ENCODE measurements around the gene BIRC3.
"Not testable (repeated sequence)": the region's sequence is repeated elsewhere in the genome, so short reads cannot be mapped to it uniquely, and the experiment has no call there.

The BIRC3 gene

DNA sequence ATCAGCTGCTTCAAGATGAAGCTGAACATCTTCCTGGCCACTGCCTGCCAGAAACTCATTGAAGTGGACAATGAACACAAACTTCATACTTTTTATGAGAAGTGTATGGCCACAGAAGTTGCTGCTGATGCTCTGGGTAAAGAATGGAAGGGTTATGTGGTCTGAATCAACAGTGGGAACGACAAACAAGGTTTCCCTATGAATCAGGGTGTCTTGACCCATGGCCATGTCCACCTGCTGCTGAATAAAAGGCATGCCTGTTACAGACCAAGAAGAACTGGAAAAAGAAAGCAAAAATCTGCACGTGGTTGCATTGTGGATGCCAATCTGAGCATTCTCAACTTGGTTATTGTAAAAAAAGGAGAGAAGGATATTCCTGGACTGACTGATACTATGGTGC, 22.2 kb upstream of the BIRC3 start:
- DNase-seq (ENCODE audit: low spot score): no peak

DNA sequence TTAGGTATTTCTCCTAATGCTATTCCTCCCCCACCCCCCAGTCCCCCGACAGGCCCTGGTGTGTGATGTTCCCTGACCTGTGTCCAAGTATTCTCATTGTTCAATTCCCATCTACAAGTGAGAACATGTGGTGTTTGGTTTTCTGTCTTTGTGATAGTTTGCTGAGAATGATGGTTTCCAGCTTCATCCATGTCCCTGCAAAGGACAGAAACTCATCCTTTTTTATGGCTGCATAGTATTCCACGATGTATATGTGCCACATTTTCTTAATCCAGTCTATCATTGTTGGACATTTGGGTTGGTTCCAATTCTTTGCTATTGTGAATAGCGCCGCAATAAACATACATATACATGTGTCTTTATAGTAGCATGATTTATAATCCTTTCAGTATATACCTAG, 20.5 kb upstream of the BIRC3 start:
- not testable (repeated sequence) for DNase-seq (ENCODE audit: low spot score)

DNA sequence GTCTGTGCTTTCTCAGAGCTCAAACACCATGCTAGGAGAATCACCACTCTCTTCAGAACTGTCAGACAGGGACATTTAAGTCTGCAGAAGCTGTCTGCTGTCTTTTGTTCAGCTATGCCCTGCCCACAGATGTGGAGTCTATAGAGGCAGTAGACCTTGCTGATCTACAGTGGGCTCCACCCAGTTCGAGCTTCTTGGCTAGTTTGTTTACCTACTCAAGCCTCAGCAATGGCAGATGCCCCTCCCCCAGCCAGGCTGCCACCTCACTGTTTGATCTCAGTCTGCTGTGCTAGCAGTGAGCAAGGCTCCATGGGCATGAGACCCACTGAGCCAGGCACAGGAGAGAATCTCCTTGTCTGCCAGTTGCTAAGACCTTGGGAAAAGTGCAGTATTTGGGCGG, 16.4 kb upstream of the BIRC3 start:
- not testable (repeated sequence) for DNase-seq (ENCODE audit: low spot score)

DNA sequence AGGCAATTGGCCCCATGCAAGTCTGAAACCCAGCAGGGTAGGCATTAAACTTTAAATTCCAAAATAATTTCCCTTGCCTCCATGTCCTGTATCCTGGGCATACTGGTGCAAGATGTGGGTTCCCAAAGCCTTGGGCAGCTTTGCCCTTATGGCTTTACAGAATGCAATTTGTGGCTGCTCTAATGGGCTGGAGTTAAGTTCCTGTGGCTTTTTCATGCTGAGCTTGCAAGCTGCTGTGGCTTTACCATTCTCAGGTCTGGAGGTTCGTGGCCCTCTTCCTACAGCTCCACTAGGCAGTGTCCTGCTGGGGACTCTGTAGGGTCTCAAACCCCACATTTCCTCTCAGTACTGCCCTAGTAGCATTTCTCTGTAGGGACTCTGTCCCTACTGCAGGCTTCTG, 15.0 kb upstream of the BIRC3 start:
- no peak for DNase-seq (ENCODE audit: low spot score)

DNA sequence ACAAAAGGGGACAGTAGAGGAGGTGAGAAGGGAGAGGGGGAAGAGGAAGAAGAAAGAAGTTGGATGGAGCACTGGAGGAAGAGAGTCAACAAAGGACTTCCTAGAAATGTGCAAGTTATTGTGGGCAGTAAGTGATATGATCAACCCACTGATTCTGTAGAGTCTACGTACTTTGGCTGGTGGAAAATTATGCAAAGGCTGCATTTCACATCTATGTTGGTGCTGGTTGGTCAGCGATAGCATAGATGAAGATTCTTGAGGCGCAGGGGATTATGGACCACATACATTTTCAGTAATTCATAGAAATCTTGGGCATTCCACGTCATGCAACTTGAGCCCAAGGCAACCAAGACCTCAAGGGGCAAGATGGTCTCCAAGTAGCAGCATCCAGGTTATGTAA, 12.6 kb upstream of the BIRC3 start:
- DNase-seq (ENCODE audit: low spot score): no peak

DNA sequence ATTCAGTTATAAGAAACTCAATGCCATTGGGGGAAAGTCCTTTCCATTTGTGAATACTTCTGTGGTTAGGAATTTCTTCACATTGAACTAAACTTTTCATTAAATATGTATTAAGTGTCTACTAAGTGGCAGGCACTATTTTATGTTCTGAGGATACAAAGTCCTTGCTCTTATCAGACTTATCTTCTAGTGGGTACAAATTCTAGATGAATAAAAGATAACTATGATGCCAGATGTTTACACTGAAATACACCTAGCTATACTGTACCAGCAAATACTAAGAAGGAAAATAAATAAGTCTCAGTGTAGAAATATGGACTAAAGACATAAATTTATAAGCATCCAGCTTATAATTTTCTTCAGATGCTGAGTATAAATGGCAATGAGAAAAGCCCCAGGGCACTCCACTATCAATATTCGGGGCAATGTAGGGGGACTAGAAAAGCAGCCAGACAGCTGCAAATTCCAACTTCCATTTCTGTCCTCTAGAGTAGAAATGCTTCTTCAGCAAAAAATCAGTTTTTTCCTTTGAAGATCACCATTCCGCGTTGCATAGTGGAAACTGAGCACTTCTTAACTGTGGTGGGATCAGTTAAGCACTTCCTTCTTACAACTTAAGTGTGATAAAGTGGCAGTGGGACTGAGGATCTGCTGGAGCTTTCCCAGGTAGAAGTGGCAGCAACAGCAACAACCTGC, 11.8 kb upstream of the BIRC3 start:
- no peak for DNase-seq (ENCODE audit: low spot score)

DNA sequence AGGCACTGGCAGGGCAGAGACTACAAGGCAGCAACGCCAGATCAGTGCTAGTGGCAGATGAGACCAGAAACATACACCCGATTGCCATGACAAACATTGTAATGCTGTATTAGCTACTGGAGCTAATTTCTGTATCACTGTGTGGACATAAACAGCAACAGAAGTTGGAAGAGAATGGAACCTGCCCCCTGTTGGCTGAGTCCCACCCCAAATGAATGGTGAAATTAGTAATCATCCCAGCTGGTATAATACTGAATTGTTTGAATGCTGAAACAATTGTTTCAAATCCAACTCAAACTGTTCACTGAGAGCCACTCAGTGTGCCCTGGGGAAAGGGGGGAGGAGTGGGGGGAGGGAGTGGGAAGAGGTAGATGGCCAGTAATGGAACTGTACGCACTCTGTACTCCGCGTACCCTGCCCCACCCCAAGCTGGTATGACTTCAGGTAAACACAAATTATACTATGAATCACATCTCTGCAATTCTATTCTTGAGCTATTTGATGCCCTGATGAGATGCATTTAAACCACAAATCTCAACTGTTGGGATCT, 11.2 kb upstream of the BIRC3 start:
- DNase-seq (ENCODE audit: low spot score): peak; percentile 46

DNA sequence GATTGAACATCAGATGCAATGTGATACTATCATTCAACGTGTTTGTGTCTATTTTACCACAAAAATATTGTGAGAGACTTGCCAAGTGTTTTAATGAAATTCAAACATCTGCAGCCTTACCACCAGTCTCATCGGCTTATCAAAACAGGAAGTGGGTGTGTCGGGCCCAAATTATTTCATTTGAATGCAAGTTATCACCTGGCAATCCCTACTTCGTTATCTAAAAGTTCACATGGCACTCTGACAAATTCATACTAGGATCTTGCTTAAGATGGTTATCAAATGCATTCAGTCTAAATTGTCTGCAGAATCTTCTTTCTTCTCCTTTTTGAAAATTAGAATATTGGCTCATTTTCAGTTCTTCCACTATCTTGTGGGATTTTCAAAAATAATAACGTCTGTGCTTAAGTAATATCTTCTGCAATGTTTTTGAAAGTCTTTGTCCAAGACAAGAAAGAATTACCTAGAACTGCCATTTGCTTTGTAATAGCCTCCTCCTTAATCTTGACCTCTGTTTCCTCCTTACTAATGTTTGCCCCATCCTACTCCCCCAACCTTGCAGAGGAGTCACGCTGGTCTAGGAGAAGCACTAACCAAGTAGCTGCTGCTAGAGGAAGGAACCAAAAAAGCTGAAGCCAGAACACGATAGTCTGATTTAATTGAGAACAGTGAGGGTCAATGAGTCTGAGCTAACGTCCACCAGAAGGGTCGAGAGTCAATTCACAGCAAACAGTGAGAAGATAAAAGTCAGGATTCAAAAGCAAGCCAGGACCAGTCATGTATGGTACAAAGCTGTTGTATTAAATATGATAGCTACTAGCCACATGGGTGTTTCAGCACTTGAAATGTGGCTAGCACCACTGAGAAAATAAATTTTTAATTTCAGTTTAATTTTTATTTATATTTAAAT, 10.2 kb upstream of the BIRC3 start:
- no peak for DNase-seq (ENCODE audit: low spot score)

DNA sequence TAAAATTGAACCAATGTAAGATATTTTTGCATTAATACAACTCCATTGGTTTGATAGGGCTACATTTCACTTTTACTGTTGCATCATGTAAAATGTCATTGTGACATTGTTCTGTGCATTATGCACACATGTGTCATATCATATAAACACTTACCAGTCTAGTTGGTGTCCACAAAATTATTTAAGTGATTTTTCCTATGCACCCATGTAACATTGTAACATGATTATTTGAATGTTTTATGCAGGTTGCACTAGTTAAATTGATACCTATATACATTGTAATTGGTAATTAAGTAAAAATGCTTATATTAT, 9.6 kb upstream of the BIRC3 start:
- no peak for DNase-seq (ENCODE audit: low spot score)

DNA sequence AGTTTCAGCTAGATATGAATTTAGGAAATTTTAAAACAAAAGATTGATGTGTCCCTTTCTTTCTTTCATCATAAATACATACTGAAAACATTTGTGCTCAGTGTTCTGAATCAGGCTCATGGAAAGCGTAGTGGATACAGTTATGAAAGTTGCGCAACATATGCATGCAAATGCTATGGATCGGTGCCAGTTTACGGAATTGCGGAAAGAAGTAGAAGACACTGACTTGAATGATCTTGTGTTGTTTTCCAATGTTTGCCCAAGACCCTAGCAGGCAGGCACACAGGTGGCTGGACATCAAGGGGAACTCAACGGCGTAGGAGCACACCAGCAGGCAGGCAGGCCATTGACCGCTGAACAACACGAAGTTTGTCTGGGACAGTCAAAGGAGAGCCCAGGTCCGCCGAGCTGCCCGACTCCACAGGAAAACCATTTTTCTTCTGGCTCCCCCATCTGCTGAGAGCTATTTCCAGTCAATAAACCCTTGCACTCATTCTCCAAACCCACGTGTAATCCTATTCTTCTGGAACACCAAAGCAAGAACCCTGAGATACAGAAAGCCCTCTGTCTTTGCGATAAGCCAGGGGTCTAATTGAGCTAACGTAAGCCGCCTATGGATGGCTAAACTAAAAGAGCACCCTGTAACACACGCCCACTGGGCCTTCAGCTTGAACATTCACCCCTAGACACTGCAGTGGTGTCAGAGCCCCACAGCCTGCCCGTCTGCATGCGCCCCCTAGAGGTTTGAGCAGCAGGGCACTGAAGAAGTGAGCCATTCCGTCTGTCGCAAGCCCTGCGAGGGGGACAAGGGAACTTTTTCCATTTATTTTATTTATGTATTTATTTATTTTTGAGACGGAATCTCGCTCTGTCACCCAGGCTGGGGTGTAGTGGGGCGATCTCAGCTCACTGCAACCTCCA, 7.4 kb upstream of the BIRC3 start:
- DNase-seq (ENCODE audit: low spot score): no peak

DNA sequence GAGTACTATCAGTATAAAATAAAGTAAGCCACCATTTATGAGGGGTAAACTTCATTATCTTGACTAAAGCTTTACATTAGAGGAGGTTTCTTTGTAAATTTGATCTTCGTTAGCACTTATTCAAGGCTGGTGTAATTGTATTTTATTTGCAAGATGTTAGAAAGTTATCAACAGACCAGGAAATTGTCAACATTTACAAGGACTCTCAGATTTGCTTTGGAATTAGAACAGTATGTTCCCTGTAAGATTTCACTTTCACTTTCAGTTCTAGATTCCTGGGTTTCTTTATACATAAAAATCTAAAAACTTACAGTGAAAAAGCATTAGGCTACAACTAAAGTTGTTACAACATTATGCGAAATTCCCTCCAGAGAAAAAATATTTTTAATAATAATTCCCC, 4.6 kb upstream of the BIRC3 start:
- no peak for DNase-seq (ENCODE audit: low spot score)

DNA sequence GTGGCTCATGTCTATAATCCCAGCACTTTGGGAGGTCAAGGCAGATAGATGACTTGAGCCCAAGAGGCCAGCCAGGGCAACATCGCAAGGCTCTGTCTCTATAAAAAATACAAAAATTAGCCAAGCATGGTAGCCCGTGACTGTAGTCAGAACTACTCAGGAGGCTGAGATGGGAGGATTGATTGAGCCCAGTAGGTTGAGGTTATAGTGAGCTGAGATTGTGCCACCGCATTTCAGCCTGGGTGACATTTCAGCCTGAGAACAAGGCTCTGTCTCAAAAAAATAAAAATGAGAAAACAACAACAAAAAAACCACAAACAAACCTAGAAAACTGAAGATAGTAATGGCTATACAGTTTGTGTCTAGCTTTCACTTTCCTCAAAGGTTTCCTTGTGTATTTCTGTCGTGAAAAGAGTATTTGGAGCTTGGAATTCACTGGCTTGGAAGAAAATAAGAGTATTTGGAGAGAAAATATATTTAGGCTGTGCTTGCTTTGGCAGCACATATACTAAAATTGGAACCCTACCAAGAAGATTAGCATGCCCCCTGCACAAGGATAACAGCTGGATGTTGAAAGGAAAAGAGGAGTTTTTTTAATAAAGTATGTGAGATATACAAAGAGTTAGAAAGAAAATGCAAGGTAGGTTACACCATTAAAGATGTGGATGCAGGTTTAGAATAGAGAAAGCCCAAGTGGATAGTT, 3.9 kb upstream of the BIRC3 start:
- DNase-seq (ENCODE audit: low spot score): no peak

DNA sequence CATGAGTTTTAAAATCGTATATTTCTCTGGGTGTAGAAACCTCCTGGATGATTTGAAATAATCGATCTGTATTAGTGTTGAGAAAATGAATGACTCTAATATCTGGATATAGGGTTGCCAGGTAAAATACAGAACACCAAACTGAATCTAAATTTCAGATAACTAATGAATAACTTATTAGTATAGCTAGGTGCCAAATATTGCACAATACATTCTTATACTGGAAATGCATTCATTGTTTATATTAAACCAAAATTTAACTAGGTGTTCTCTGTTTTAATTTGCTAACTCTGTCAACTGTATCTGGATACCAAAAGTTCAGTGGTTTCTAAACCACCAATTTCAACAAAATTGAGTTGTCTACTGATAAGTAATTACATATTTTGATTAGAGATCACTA, 2.5 kb upstream of the BIRC3 start:
- no peak for DNase-seq (ENCODE audit: low spot score)

DNA sequence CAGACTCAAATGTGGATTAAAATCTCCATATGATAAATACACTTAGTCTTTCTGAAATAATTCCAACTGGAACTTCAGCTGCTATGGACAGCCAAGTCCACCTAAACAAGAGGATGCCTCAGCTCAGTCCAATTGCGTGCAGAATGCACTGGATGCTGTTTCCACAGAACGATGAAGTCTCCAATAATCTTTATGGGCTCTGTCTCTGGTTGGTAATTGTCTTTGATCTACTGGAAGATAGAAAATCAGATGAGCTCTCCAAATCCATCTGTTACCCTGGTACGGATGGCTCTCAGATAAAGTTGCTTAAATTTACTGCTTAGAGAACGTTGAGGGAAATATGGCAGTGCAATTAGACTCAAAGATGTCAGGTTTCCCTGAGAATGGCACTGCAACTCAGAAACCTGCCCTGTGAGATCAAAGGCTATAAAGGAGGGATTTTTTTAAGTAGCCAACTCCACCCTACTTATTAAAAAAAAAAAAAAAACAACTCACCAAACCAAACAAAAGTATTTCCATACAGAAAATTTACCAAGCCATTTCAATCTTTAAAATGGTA, 859 bp upstream of the BIRC3 start:
- DNase-seq (ENCODE audit: low spot score): no peak

DNA sequence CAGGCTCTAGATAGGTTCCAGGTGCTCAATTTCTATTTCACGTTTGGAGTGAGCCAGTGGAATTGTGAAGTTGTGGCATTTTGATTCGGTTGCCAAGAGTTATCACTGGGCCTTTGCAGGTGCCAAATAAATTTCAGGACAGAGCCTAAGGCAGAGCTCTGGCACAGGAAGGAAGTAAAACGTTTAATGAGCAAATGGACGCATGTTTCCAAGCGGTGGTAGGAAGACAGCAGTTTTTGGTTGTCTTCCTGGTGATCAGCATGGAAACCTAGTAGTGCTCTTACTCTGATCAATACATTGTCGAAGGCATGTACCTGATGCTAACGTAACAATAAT, 452 bp downstream of the BIRC3 start:
- no peak for DNase-seq (ENCODE audit: low spot score)

DNA sequence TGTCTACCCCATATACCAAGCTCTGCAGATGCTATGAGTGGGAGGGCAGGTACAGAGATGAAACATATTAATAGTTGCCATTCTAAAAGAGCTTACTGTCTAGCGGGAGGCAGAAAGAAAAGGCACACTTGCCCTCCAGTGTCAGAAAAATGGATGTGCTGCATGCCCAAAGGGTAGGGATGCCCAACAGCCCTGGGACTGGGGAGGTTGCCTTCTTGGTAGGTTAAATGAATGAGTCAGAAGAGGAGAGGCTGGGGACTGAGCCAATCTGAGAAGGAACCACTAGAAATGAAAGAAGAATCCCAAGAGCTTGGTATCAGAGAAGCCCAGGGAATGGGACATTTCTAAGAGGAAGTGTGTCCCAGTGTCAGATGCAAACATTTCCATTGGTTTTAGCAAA, 1.2 kb downstream of the BIRC3 start:
- DNase-seq (ENCODE audit: low spot score): no peak

DNA sequence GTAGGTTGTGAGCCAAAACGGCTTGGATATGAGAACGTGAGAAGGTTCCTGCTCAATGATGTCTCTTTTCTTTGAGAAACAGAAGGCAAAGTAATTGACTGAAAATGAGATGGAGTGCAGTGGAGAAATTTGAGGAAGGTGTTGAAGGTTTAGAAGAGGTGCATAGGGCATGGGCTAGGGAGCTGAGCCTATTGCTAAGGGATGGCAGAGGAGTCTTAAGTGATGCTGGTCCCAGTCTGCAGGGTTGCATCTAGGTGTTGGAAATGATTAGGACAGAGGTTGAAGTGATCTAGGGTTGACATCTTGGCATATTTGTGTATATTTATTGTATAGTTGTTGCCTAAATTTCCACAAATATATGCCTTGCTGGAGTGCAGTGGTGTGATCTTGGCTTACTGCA, 2.3 kb downstream of the BIRC3 start:
- no peak for DNase-seq (ENCODE audit: low spot score)

DNA sequence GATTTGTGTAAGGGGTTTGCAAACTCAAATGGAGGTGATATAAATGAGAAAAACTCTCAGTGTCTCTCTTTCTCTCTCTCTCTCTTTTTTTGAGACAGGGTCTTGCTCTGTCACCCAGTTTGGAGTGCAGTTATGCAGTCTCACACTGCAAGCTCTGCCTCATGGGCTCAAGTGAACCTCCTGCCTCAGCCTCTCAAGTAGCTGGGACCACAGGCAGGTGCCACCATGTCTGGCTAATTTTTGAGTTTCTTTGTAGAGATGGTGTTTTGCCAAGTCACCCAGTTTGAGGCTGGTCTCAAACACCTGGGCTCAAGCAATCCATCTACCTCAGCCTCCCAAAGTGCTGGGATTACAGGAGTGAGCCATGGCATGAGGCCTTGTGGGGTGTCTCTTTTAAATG, 2.9 kb downstream of the BIRC3 start:
- no peak for DNase-seq (ENCODE audit: low spot score)

DNA sequence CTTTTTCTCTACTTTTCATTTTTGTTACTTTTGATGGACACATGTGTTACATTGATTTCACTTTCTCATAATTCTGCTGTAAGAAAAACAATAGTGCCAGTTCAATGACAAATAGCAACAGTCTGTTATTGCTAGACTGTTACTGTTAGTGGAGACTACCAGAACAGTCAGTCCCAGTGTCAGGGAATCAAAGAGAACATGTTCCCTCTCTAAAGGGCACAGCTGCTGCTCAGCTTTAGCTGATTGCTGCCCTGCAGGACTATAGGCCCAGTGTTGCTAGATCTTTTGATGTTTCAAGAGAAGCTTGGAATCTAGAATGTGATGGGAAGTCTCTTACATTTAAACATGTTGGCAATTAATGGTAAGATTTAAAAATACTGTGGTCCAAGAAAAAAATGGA, 3.4 kb downstream of the BIRC3 start:
- DNase-seq (ENCODE audit: low spot score): peak; percentile 30

DNA sequence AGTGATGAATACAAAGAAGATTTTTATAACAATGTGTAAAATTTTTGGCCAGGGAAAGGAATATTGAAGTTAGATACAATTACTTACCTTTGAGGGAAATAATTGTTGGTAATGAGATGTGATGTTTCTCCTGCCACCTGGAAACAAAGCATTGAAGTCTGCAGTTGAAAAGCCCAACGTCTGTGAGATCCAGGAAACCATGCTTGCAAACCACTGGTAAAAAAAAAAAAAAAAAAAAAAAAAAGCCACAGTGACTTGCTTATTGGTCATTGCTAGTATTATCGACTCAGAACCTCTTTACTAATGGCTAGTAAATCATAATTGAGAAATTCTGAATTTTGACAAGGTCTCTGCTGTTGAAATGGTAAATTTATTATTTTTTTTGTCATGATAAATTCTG, 5.3 kb downstream of the BIRC3 start:
- no peak for DNase-seq (ENCODE audit: low spot score)

DNA sequence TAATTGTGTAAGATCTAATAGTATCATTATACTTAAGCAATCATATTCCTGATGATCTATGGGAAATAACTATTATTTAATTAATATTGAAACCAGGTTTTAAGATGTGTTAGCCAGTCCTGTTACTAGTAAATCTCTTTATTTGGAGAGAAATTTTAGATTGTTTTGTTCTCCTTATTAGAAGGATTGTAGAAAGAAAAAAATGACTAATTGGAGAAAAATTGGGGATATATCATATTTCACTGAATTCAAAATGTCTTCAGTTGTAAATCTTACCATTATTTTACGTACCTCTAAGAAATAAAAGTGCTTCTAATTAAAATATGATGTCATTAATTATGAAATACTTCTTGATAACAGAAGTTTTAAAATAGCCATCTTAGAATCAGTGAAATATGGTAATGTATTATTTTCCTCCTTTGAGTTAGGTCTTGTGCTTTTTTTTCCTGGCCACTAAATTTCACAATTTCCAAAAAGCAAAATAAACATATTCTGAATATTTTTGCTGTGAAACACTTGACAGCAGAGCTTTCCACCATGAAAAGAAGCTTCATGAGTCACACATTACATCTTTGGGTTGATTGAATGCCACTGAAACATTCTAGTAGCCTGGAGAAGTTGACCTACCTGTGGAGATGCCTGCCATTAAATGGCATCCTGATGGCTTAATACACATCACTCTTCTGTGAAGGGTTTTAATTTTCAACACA, 6.4 kb downstream of the BIRC3 start:
- DNase-seq (ENCODE audit: low spot score): no peak

All from globus pallidus (tissue), 1 donor.